ENCODE results near the gene FABP2. TPM values are rescaled to one million over a fixed set of nuclear protein-coding genes. Genes with fewer than 3 reads are reported as not detected.
"Not testable (repeated sequence)": the region's sequence is repeated elsewhere in the genome, so short reads cannot be mapped to it uniquely, and the experiment has no call there.

Gene FABP2
- total RNA-seq, result not detected

- no peak for DNase-seq (ENCODE audit: low read depth in 2 of 3, low spot score in 2 of 3)
These were observed at the start of gene FABP2 for GRCh38 chr4:119321921-119322687. TSS of gene FABP2 (minus strand) at chr4:119322138. CDS start at chr4:119322102, 36 bp downstream.

- DNase-seq (ENCODE audit: low read depth in 2 of 3, low spot score in 2 of 3), result peak in 1 of 3 donors; percentile 0
These were observed 49.2 kb upstream of the FABP2 start for GRCh38 chr4:119370951-119371683.

GRCh38 chr4:119370392-119370791 is 48.5 kb upstream of the FABP2 start:
- DNase-seq (ENCODE audit: low read depth in 2 of 3, low spot score in 2 of 3), result peak; percentile 26 to 88 (median 78)

GRCh38 chr4:119366802-119367201 is 44.9 kb upstream of the FABP2 start:
- not testable (repeated sequence) for DNase-seq (ENCODE audit: low read depth in 2 of 3, low spot score in 2 of 3)

- not testable (repeated sequence) for DNase-seq (ENCODE audit: low read depth in 2 of 3, low spot score in 2 of 3)
These were observed 42.3 kb upstream of the FABP2 start for GRCh38 chr4:119364203-119364602.

GRCh38 chr4:119363372-119363771 is 41.4 kb upstream of the FABP2 start:
- DNase-seq (ENCODE audit: low read depth in 2 of 3, low spot score in 2 of 3), result not testable (repeated sequence)

- DNase-seq (ENCODE audit: low read depth in 2 of 3, low spot score in 2 of 3), result not testable (repeated sequence)
These were observed 40.5 kb upstream of the FABP2 start for GRCh38 chr4:119362413-119362812.

- not testable (repeated sequence) for DNase-seq (ENCODE audit: low read depth in 2 of 3, low spot score in 2 of 3)
These were observed 37.9 kb upstream of the FABP2 start for GRCh38 chr4:119359873-119360272.

- DNase-seq (ENCODE audit: low read depth in 2 of 3, low spot score in 2 of 3), result not testable (repeated sequence)
These were observed 34.9 kb upstream of the FABP2 start for GRCh38 chr4:119356796-119357195.

GRCh38 chr4:119356041-119356440 is 34.1 kb upstream of the FABP2 start:
- DNase-seq (ENCODE audit: low read depth in 2 of 3, low spot score in 2 of 3), result not testable (repeated sequence)

- not testable (repeated sequence) for DNase-seq (ENCODE audit: low read depth in 2 of 3, low spot score in 2 of 3)
These were observed 31.4 kb upstream of the FABP2 start for GRCh38 chr4:119353364-119353763.

- DNase-seq (ENCODE audit: low read depth in 2 of 3, low spot score in 2 of 3), result not testable (repeated sequence)
These were observed 26.2 kb upstream of the FABP2 start for GRCh38 chr4:119348169-119348568.

- DNase-seq (ENCODE audit: low read depth in 2 of 3, low spot score in 2 of 3), result not testable (repeated sequence)
These were observed 21.4 kb upstream of the FABP2 start for GRCh38 chr4:119343293-119343692.

GRCh38 chr4:119339895-119340294 is 18.0 kb upstream of the FABP2 start:
- not testable (repeated sequence) for DNase-seq (ENCODE audit: low read depth in 2 of 3, low spot score in 2 of 3)

GRCh38 chr4:119337010-119337409 is 15.1 kb upstream of the FABP2 start:
- DNase-seq (ENCODE audit: low read depth in 2 of 3, low spot score in 2 of 3), result peak in 1 of 3 donors; percentile 14

GRCh38 chr4:119336332-119336979 is 14.5 kb upstream of the FABP2 start:
- not testable (repeated sequence) for DNase-seq (ENCODE audit: low read depth in 2 of 3, low spot score in 2 of 3)

- no peak for DNase-seq (ENCODE audit: low read depth in 2 of 3, low spot score in 2 of 3)
These were observed 8.1 kb upstream of the FABP2 start for GRCh38 chr4:119329835-119330620.

- no peak for DNase-seq (ENCODE audit: low read depth in 2 of 3, low spot score in 2 of 3)
These were observed 6.8 kb upstream of the FABP2 start for GRCh38 chr4:119328695-119329094.

- no peak for DNase-seq (ENCODE audit: low read depth in 2 of 3, low spot score in 2 of 3)
These were observed 3.9 kb downstream of the FABP2 start for GRCh38 chr4:119317990-119318389.

GRCh38 chr4:119315036-119315435 is 6.9 kb downstream of the FABP2 start:
- DNase-seq (ENCODE audit: low read depth in 2 of 3, low spot score in 2 of 3), result no peak

Data from hematopoietic multipotent progenitor cell (in vitro differentiated cells).